Measurements from ENCODE around the gene SVOP. TPM values are rescaled to one million over a fixed set of nuclear protein-coding genes. Genes with fewer than 3 reads are reported as not detected.
A peak's percentile ranks its signal among the peaks of the same experiment; 100 is the strongest.

The SVOP gene
- total and polyA plus RNA-seq, 2 of the 4 experiments (the other 2 are of a cell fraction): not detected

- Histone ChIP-seq H2AK5ac (ENCODE audit: low read depth, low read length) (no peak overlapping the region), H2BK120ac (ENCODE audit: low read depth, low read length) (no peak overlapping the region), H3K36me3 (ENCODE audit: control insufficient read depth, insufficient read depth, low read length) (no peaks in the 10 kb centered on the region), H4K91ac (ENCODE audit: insufficient read depth, low read depth, low read length) (no peak overlapping the region), H3K4me2 (ENCODE audit: low read depth, low read length) (no peak overlapping the region), H3K18ac (ENCODE audit: low read depth, low read length) (no peak overlapping the region), H2AK9ac (replicated peaks; ENCODE audit: low read depth, low read length, poor library complexity) (no peak overlapping the region), H4K20me1 (ENCODE audit: insufficient read depth, low read length) (no peaks in the 10 kb centered on the region), H3K27me3 (ENCODE audit: control insufficient read depth, insufficient read depth, low read length) (peaks cover 8% of the 10 kb centered on the region), H3K4ac (ENCODE audit: low read depth, low read length) (no peak overlapping the region), H3K23ac (ENCODE audit: low read depth, low read length) (no peak overlapping the region), H3K14ac (replicated peaks; ENCODE audit: low read depth, low read length) (no peak overlapping the region), H2AFZ (replicated peaks; ENCODE audit: low read length, poor library complexity) (no peak overlapping the region), H3K4me3 (ENCODE audit: insufficient read depth, low read depth, low read length) (no peak overlapping the region), H3K56ac (ENCODE audit: extremely low read depth, insufficient read depth, low read length) (no peak overlapping the region), H3K9me3 (ENCODE audit: control insufficient read depth, insufficient read depth, low read length) (no peaks in the 10 kb centered on the region), H2BK20ac (ENCODE audit: low read depth, low read length) (no peak overlapping the region), H4K8ac (ENCODE audit: low read depth in 2 of 2, low read length in 2 of 2) (no peak overlapping the region), H3K9ac (ENCODE audit: low read depth, low read length) (no peak overlapping the region), H2BK15ac (ENCODE audit: low read depth, low read length) (no peak overlapping the region), H4K5ac (ENCODE audit: low read depth, low read length) (no peak overlapping the region), H3K4me1 (ENCODE audit: control insufficient read depth, insufficient read depth, low read length) (no peaks in the 10 kb centered on the region), H3K9me1 (ENCODE audit: insufficient read depth, low read length) (no peaks in the 10 kb centered on the region), H3K27ac (ENCODE audit: insufficient read depth, low read length) (no peak overlapping the region), H2BK5ac (ENCODE audit: low read depth, low read length, poor library complexity, severe bottlenecking) (peak overlapping the region; percentile 39), H3K79me1 (ENCODE audit: low read depth in 1 of 2, low read length in 2 of 2) (no peaks in the 10 kb centered on the region)
- DNase-seq (no peak), ATAC-seq (ENCODE audit: low read depth) (no peak)
- no TSS peak for BruUV-seq (replicated peaks)
- POLR2A ChIA-PET (ENCODE audit: unreplicated experiment): no interaction called here
- CTCF ChIA-PET: no interaction called here
- TF ChIP-seq NFE2L2 (IDR thresholded peaks at IDR 0.05; ENCODE audit: low read depth, low read length) (no peak), POLR2A (IDR thresholded peaks at IDR 0.05; ENCODE audit: low read depth, low read length) (no peak), CTCF (conservative IDR thresholded peaks at IDR 0.05; ENCODE audit: low read depth, low read length) (no peak), MAZ (IDR thresholded peaks at IDR 0.05; ENCODE audit: borderline replicate concordance, low read depth, low read length) (no peak), BHLHE40 (IDR thresholded peaks at IDR 0.05; ENCODE audit: low read depth, low read length) (no peak), USF2 (IDR thresholded peaks at IDR 0.05; ENCODE audit: low read depth, low read length) (no peak), MXI1 (IDR thresholded peaks at IDR 0.05; ENCODE audit: borderline replicate concordance, low read depth, low read length) (no peak), MAFK (IDR thresholded peaks at IDR 0.05; ENCODE audit: low read depth, low read length) (no peak)
- 66% methylated on average over 4 of the region's 4 CpGs; no CpG with 5 or more reads in 1 of the 2 experiments for WGBS, 2 experiments (ENCODE audit: extremely low coverage in 2 of 2, insufficient read length in 1 of 2)
- in situ Hi-C loops (cut with MboI; ENCODE audit: low sequenced_read_pairs) (no loop called here), dilution Hi-C loops (cut with HindIII; ENCODE audit: low sequenced_read_pairs, unreplicated experiment) (no loop called here), intact Hi-C loops (cut with micrococcal nuclease) (no loop called here)
These were observed 39.0 kb downstream of the SVOP start for GRCh38 chr12:108981835-108982234.
